CD4-positive, alpha-beta T cell treated with Interferon alpha-2 for 1 hour (primary cell): ENCODE measurements around the gene PLD6.
A peak's percentile ranks its signal among the peaks of the same experiment; 100 is the strongest.
"Not testable (repeated sequence)": the region's sequence is repeated elsewhere in the genome, so short reads cannot be mapped to it uniquely, and the experiment has no call there.

Source experiments
- DNase-seq, 2 donors: peaks; one replicate each; pipeline ENCODE4 v3.0.0-alpha.2; 2020 to 2022

The PLD6 gene

GRCh38 chr17:17173921-17174320, 32.2 kb downstream of the PLD6 start:
- DNase-seq, result no peak

GRCh38 chr17:17172990-17173389, 33.1 kb downstream of the PLD6 start:
- no peak for DNase-seq

- DNase-seq, result no peak
Measured at GRCh38 chr17:17172001-17172939, 33.9 kb downstream of the PLD6 start.

GRCh38 chr17:17171186-17171585, 34.9 kb downstream of the PLD6 start:
- no peak for DNase-seq

GRCh38 chr17:17170346-17170985, 35.7 kb downstream of the PLD6 start:
- no peak for DNase-seq

GRCh38 chr17:17169396-17169795, 36.7 kb downstream of the PLD6 start:
- no peak for DNase-seq

GRCh38 chr17:17168401-17168800, 37.7 kb downstream of the PLD6 start:
- DNase-seq, result no peak

GRCh38 chr17:17167986-17168385, 38.1 kb downstream of the PLD6 start:
- DNase-seq, result no peak

- no peak for DNase-seq
Measured at GRCh38 chr17:17167356-17167755, 38.8 kb downstream of the PLD6 start.

- no peak for DNase-seq
Measured at GRCh38 chr17:17166446-17166845, 39.7 kb downstream of the PLD6 start.

GRCh38 chr17:17165666-17166308, 40.3 kb downstream of the PLD6 start:
- DNase-seq, result no peak

- no peak for DNase-seq
Measured at GRCh38 chr17:17164676-17165075, 41.5 kb downstream of the PLD6 start.

GRCh38 chr17:17164156-17164555, 42.0 kb downstream of the PLD6 start:
- DNase-seq, result no peak

GRCh38 chr17:17161759-17162158, 44.4 kb downstream of the PLD6 start:
- no peak for DNase-seq

- DNase-seq, result no peak
Measured at GRCh38 chr17:17161121-17161520, 45.0 kb downstream of the PLD6 start.

- no peak for DNase-seq
Measured at GRCh38 chr17:17159571-17159970, 46.6 kb downstream of the PLD6 start.

- DNase-seq, result not testable (repeated sequence)
Measured at GRCh38 chr17:17158506-17158905, 47.6 kb downstream of the PLD6 start.

GRCh38 chr17:17157041-17157440, 49.1 kb downstream of the PLD6 start:
- DNase-seq, result no peak

- no peak for DNase-seq
Measured at GRCh38 chr17:17156511-17156910, 49.6 kb downstream of the PLD6 start.

GRCh38 chr17:17156107-17156506, 50.0 kb downstream of the PLD6 start:
- no peak for DNase-seq

GRCh38 chr17:17155568-17155967, 50.6 kb downstream of the PLD6 start:
- peak in 1 of 2 donors; percentile 17 for DNase-seq

- DNase-seq, result peak in 1 of 2 donors; percentile 35
Measured at GRCh38 chr17:17154981-17155380, 51.2 kb downstream of the PLD6 start.

GRCh38 chr17:17154556-17154955, 51.6 kb downstream of the PLD6 start:
- DNase-seq, result no peak

- DNase-seq, result no peak
Measured at GRCh38 chr17:17153709-17154108, 52.4 kb downstream of the PLD6 start.
